Subcutaneous abdominal adipose tissue (tissue), 5 donors: ENCODE results near the gene FMNL2.

Experiments used
- H3K27ac ChIP-seq: one replicate; pipeline ENCODE4 v1.7.0; 2013; ENCODE audit warnings: low read depth, mild to moderate bottlenecking, inconsistent platforms, low read length, moderate library complexity
- H3K27me3 ChIP-seq, 5 donors: one replicate each; pipeline ENCODE4 v1.7.0; 2013; ENCODE audit warnings: low read length in 5 of 5, inconsistent platforms in 1 of 5; ENCODE audit not compliant: control insufficient read depth in 5 of 5, insufficient read depth in 4 of 5
- H3K36me3 ChIP-seq, 5 donors: one replicate each; pipeline ENCODE4 v1.7.0; 2013; ENCODE audit warnings: low read length in 5 of 5; ENCODE audit not compliant: control insufficient read depth in 5 of 5, insufficient read depth in 5 of 5
- H3K4me1 ChIP-seq, 5 donors: one replicate each; pipeline ENCODE4 v1.7.0; 2013; ENCODE audit warnings: low read length in 5 of 5, mild to moderate bottlenecking in 3 of 5, moderate library complexity in 1 of 5; ENCODE audit not compliant: control insufficient read depth in 5 of 5, insufficient read depth in 5 of 5
- H3K4me3 ChIP-seq, 5 donors: one replicate each; pipeline ENCODE4 v1.7.0; 2013; ENCODE audit warnings: low read length in 5 of 5, low read depth in 1 of 5
- H3K9ac ChIP-seq, 5 donors: one replicate each; pipeline ENCODE4 v1.7.0; 2013; ENCODE audit warnings: low read length in 5 of 5, mild to moderate bottlenecking in 4 of 5, moderate library complexity in 3 of 5
- H3K9me3 ChIP-seq, 5 donors: one replicate each; pipeline ENCODE4 v1.7.0; 2013; ENCODE audit warnings: low read length in 5 of 5; ENCODE audit not compliant: control insufficient read depth in 5 of 5
- donor health status: healthy.
- donor health status: healthy.
- donor health status: healthy.
- donor health status: healthy.
- donor health status: healthy.

FMNL2 gene

DNA sequence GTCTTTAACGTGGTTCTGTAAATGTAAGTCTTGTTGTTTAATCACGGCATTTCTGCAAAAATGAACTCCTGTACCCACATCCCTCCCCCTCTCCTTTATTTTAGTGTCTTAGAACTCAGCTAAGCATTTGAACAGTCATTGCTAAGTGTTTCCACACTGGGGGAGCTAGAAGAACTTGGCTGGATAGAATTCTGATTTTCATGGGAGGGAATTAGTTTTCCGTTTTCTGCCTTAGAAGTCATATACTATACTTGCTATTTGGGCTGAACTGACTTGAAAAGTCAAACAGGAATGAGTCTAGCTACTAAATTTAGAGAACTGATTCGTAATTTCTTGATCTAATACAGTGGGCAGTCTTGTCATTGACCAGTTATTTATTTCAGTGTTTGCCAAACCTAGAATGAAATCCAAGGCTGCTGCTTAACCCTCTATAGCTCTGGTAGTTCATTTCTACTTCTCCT is 61.1 kb downstream of the FMNL2 start:
- no peaks in the 10 kb centered on the region for H3K36me3 ChIP-seq
- H3K4me1 ChIP-seq = peaks cover 0 to 21% (median 8%) of the 10 kb centered on the region in 5 donors
- H3K9me3 ChIP-seq = no peaks in the 10 kb centered on the region
- no peaks in the 10 kb centered on the region for H3K27me3 ChIP-seq
- H3K4me3 ChIP-seq = peak overlapping the region; percentile 12 to 46 (median 26)
- H3K9ac ChIP-seq = peak overlapping the region in 3 of 5 donors; percentile 5 to 72 (median 16)
- H3K27ac ChIP-seq = peak overlapping the region; percentile 61

DNA sequence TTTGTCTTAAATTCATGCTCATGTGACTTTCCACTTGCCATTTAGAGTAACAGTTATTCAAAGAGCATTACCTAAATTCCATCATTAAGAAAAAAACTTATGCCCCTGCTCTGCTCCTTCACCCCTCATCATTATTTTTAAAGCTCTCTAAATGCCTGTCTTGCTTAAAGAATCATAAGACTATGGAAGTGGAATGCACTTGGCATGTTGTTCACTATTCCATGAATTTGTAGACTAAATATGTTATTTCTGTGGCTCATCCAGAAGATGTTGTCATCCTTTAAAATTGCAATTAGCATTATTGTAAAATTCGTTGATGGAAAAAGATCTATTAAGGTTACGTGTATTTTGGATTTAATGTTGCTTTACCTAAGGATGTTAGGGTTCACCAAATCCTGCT is 61.8 kb downstream of the FMNL2 start:
- Histone ChIP-seq H3K4me1 (peaks cover 0 to 21% (median 6%) of the 10 kb centered on the region in 5 donors), H3K36me3 (no peaks in the 10 kb centered on the region), H3K9ac (no peak overlapping the region), H3K27ac (peak overlapping the region; percentile 61), H3K4me3 (no peak overlapping the region), H3K9me3 (no peaks in the 10 kb centered on the region), H3K27me3 (no peaks in the 10 kb centered on the region)

DNA sequence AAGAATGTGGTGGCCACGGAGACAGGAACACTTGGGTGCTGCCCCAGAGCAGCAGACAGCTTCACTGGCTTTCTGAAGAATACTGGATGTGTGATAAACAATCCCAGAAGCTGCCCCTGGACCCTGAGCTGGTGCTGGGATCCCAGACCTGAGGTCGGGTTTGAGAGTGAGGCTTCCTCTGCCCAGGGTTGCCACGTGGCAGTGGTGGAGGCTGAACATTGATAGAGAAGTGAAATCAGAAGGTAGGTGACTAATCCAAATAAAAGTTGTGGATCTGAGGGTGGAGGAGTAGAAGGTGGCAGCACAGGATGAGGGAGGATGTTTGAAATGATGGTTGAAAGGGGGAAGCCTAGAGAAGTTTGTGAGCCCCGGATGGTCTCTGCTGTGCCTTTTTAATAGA is 64.0 kb downstream of the FMNL2 start:
- no peak overlapping the region for H3K9ac ChIP-seq
- H3K27me3 ChIP-seq = no peaks in the 10 kb centered on the region
- H3K27ac ChIP-seq = no peak overlapping the region
- no peaks in the 10 kb centered on the region for H3K36me3 ChIP-seq
- H3K4me1 ChIP-seq = peaks cover 3 to 31% (median 19%) of the 10 kb centered on the region in 5 donors
- H3K4me3 ChIP-seq = no peak overlapping the region
- H3K9me3 ChIP-seq = no peaks in the 10 kb centered on the region

DNA sequence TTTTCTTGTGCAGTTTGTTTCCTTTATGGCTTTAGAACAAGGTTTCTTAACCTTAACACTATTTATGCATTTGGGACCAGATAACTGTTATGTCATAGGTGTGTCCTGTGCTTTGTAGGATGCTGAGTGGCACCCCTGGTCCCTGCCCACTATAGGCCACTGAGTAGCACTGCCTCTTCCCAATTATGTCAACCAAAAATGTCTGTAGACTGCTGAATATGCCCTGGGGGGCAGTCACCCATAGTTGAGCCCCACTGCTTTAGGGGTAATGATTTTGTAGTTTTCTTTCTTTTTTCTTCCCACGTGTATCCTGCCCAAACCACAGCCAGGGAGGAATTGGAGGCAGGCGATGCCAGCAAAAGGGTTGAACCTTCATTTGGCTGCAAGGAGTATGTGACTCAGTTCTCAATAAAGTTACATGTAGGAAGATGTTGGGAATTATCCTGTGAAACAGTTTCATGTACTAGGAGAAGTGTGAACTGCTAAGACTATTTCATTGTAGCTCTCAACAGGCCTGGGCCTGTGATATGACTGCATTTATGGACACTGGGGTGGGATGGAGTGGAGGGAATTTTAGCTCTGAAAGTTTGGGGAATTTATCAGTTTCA is 65.7 kb downstream of the FMNL2 start:
- Histone ChIP-seq H3K4me1 (peaks cover 8 to 35% (median 22%) of the 10 kb centered on the region in 5 donors), H3K4me3 (no peak overlapping the region), H3K27ac (no peak overlapping the region), H3K9ac (no peak overlapping the region), H3K36me3 (no peaks in the 10 kb centered on the region), H3K9me3 (no peaks in the 10 kb centered on the region), H3K27me3 (no peaks in the 10 kb centered on the region)

DNA sequence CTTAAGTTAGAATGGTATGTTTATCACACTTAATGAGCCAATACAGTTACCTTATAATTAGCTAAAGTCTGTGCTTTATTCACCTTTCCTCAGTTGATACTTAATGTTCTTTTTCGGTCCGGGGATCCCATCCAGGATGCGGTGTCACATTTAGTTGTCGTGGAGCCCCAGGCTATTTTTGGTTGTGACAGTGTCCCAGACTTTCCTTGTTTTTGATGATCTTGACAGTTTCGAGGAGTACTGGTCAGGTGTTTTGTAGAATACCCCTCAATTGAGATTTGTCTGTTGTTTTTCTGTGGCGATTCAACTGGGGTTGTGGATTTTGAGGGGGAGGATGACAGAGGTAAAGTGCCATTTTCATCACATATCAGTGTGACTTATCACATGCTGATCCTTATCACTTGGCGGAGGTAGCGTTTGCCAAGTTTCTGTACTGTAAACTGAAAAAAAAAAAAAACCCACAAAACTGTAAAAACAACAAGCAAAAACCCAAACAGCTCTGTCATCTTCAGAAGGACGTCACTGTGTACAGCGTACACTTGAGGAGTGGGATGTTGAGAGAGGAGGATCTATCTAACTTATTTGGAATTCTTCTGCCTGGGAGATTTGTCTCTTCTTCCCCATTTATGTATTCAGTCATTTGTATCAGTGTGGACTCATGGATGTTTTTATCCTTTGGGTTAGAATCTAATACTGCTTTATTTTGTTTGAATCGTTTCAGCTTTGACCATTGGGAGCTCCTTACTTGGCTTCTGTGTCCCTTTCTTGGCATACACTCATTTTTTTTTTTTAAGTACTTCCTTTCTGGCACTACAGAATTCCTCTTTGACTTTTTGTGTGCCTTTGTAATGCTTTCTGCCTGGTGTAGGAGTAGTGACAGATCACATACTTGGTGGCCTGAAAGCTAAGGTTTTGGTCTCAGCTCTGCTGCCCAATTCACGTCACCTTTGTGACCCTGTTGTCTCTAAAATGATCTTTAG is 68.1 kb downstream of the FMNL2 start:
- Histone ChIP-seq H3K27ac (peak overlapping the region; percentile 31), H3K36me3 (no peaks in the 10 kb centered on the region), H3K4me1 (peaks cover 8 to 54% (median 29%) of the 10 kb centered on the region in 5 donors), H3K9ac (peak overlapping the region in 1 of 5 donors; percentile 42), H3K27me3 (no peaks in the 10 kb centered on the region), H3K4me3 (peak overlapping the region in 1 of 5 donors; percentile 12), H3K9me3 (no peaks in the 10 kb centered on the region)

DNA sequence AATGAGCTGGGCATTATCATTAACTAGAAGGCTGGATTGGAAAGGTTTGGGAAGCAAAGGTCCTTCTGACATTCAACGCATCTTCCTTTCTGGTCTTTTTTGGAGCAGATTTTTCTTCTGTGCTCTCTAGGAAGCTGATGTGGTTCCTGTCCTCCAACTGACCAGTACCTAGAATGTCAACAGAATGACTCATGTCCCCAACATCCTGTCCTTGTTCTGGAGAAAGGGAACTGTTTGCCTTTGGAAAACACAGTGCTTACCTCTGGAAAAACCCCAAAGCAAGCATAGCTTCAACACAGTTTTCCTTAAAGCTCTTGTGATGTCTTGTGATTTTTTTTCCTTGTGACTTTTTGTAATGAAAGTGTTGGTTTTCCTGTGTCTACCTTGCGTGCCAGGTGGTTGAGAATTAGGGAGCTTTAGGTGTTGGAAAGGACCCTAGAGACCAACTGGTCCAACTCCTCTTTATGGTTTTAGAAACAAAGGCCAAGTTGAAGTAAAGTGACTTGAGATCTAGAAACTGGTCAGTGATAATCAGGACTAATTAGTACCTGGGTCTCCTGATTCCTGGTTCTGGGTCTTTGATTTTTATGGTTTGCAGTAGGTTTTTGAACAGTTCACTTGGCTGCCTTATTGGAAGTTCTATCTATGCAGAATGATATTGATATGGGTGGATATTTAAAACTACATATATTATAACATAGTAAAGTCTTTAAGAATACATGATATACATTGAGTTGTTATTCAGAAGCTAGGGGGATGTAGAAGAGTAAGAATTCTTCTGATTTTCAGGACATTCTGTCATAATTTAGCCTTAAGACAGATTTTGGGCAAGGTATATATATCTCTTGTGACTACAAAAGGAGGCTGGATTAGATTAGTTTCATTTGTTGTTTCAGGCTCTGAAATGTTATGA is 70.5 kb downstream of the FMNL2 start:
- peaks cover 8 to 59% (median 29%) of the 10 kb centered on the region in 5 donors for H3K4me1 ChIP-seq
- no peaks in the 10 kb centered on the region for H3K36me3 ChIP-seq
- no peak overlapping the region for H3K9ac ChIP-seq
- H3K27ac ChIP-seq = peak overlapping the region; percentile 28
- no peak overlapping the region for H3K4me3 ChIP-seq
- H3K9me3 ChIP-seq = no peaks in the 10 kb centered on the region
- H3K27me3 ChIP-seq = no peaks in the 10 kb centered on the region

DNA sequence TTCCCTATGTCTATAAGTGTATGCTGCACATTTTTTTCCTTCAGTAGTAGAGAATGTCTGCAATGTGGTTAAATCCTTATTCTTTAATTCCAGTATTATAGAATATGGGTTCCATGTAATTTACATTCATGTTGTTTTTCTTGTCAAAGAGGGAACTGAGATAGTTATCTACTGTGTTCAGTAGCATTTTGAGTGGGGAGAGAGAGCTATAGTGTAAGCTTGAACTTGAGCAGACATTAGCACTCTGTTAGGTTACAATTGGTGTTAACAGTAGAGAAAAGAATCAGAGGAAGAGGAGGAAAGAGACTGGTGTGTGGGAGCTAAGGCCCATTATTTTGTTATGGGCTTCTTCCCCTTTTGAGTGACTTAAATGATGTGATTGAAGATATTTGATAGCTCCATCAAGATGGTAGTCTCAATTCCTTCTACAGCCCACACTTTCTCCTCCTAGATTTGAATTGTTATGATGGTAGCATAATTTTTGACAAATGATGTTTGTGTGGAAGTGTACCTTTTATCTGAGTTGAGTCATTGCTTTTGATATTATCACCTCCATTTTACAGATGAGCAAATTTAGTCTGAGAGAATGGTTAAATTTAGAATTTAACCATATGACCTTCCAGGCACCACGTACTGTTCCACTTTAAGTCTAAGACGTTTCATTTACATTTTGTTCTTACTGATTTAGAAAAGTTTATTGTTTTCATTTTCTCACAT is 71.3 kb downstream of the FMNL2 start:
- Histone ChIP-seq H3K27me3 (no peaks in the 10 kb centered on the region), H3K4me3 (no peak overlapping the region), H3K4me1 (peaks cover 8 to 68% (median 30%) of the 10 kb centered on the region in 5 donors), H3K36me3 (no peaks in the 10 kb centered on the region), H3K9ac (no peak overlapping the region), H3K9me3 (no peaks in the 10 kb centered on the region), H3K27ac (peak overlapping the region; percentile 28)

DNA sequence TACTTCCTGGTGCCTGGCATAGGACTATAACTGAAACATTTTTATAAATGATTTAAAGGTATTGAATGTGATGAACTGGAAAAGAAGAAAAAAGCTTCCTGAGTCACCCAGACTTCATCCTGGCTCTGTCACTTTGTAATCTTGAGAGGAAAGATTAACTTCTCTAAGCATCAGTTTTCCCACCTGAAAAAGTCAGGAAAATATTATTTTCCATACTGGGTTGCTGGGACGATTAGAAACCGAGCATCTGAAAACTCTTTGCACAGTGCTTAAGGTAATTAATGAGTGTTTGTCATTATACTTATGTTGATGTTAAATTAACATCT is 71.8 kb downstream of the FMNL2 start:
- Histone ChIP-seq H3K36me3 (no peaks in the 10 kb centered on the region), H3K9ac (peak overlapping the region in 3 of 5 donors; percentile 40 to 57 (median 57)), H3K27me3 (no peaks in the 10 kb centered on the region), H3K9me3 (no peaks in the 10 kb centered on the region), H3K4me1 (peaks cover 8 to 70% (median 30%) of the 10 kb centered on the region in 5 donors), H3K27ac (peak overlapping the region; percentile 32), H3K4me3 (peak overlapping the region in 3 of 5 donors; percentile 32 to 42 (median 32))

DNA sequence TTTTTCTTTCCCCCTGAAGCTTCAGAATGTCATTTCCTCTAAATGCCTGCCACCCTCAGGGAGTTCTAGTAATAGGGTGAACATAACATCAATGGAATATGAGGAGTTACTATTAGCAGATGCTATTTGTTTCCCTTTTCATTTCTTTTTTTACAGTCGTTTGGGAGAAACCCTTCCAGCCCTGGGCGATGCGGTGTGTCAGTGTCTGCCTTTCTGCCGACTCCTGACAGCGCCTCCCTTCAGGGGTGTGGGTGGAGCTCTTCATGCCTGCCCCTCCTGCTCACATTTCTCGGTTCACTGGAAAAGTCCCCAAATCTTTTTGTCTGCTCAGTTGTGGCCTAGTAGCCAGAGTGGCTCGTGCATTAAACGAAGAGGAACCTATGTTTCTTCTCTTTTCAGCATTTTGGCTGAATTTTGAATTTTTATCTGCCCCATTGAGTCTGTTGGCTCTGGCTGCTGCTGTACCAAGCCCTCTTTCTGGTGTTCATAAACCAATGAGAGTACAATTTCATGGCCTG is 72.3 kb downstream of the FMNL2 start:
- H3K36me3 ChIP-seq = no peaks in the 10 kb centered on the region
- H3K4me3 ChIP-seq = peak overlapping the region in 4 of 5 donors; percentile 32 to 45 (median 37)
- peak overlapping the region; percentile 32 for H3K27ac ChIP-seq
- H3K27me3 ChIP-seq = no peaks in the 10 kb centered on the region
- peak overlapping the region in 4 of 5 donors; percentile 40 to 57 (median 52) for H3K9ac ChIP-seq
- H3K4me1 ChIP-seq = peaks cover 8 to 73% (median 30%) of the 10 kb centered on the region in 5 donors
- no peaks in the 10 kb centered on the region for H3K9me3 ChIP-seq
